IMR-90 (cell line): Measurements from ENCODE around the gene CPO. TPM values are rescaled to one million over a fixed set of nuclear protein-coding genes. Genes with fewer than 3 reads are reported as not detected.

Experiments used
- ATAC-seq: fragments of 200-7000 bp; cut with Tn5 transposase; 2 replicates; pipeline ENCODE4 v1.9.1; 2020; ENCODE audit warnings: low read depth, mild to moderate bottlenecking, moderate library complexity
- BruUV-seq: library from RNA; stranded (reverse); fragments of 400-500 nt; replicated peaks from 2 replicates; lab custom pipeline; 2021; lab: Mats Ljungman, UMichigan
- CTCF ChIA-PET: fragments of 300-600 bp; formaldehyde crosslinking; extraction: SDS; loops from one replicate; lab custom pipeline; 2021; ENCODE audit warnings: antibody characterized with exemption; lab: Yijun Ruan, JAX
- POLR2A ChIA-PET: fragments of 300-600 bp; sonication (Branson Sonifier 250); formaldehyde crosslinking; loops from one replicate; lab custom pipeline; 2022; ENCODE audit warnings: antibody characterized with exemption; ENCODE audit not compliant: unreplicated experiment; lab: Charles Lee
- DNase-seq: peaks from one replicate; pipeline ENCODE4 v3.0.0; 2013
- H2AFZ ChIP-seq: replicated peaks from 2 replicates; pipeline ENCODE3; 2013; ENCODE audit warnings: low read length, mild to moderate bottlenecking; ENCODE audit not compliant: poor library complexity
- H2AK5ac ChIP-seq: 2 replicates; pipeline ENCODE4 v1.6.1; 2013; ENCODE audit warnings: low read depth, low read length, inconsistent platforms
- H2AK9ac ChIP-seq: replicated peaks from 2 replicates; pipeline ENCODE3; 2013; ENCODE audit warnings: mild to moderate bottlenecking, low read depth, low read length, moderate library complexity; ENCODE audit not compliant: poor library complexity
- H2BK120ac ChIP-seq: 2 replicates; pipeline ENCODE4 v1.6.1; 2013; ENCODE audit warnings: low read depth, low read length, inconsistent platforms
- H2BK15ac ChIP-seq: 3 replicates; pipeline ENCODE4 v1.6.1; 2013; ENCODE audit warnings: low read depth, low read length, inconsistent platforms
- H2BK20ac ChIP-seq: 2 replicates; pipeline ENCODE4 v1.6.1; 2013; ENCODE audit warnings: low read depth, mild to moderate bottlenecking, inconsistent platforms, low read length, moderate library complexity
- H2BK5ac ChIP-seq: 2 replicates; pipeline ENCODE4 v1.6.1; 2013; ENCODE audit warnings: mild to moderate bottlenecking, low read depth, low read length, inconsistent platforms; ENCODE audit not compliant: poor library complexity, severe bottlenecking
- H3K14ac ChIP-seq: replicated peaks from 2 replicates; pipeline ENCODE4 v1.6.1; 2013; ENCODE audit warnings: low read depth, low read length, inconsistent platforms
- H3K18ac ChIP-seq: 2 replicates; pipeline ENCODE4 v1.6.1; 2013; ENCODE audit warnings: low read depth, low read length, control low read depth
- H3K23ac ChIP-seq: 2 replicates; pipeline ENCODE4 v1.6.1; 2013; ENCODE audit warnings: low read depth, low read length, inconsistent platforms
- H3K27ac ChIP-seq: 2 replicates; pipeline ENCODE4 v1.5.1; 2013; ENCODE audit warnings: mild to moderate bottlenecking, control low read depth, low read length; ENCODE audit not compliant: insufficient read depth
- H3K27me3 ChIP-seq: 2 replicates; pipeline ENCODE4 v1.6.1; 2013; ENCODE audit warnings: low read length; ENCODE audit not compliant: control insufficient read depth, insufficient read depth
- H3K36me3 ChIP-seq: 2 replicates; pipeline ENCODE4 v1.6.1; 2013; ENCODE audit warnings: low read length, mixed read lengths; ENCODE audit not compliant: control insufficient read depth, insufficient read depth
- H3K4ac ChIP-seq: 2 replicates; pipeline ENCODE4 v1.6.1; 2013; ENCODE audit warnings: low read depth, low read length, inconsistent platforms
- H3K4me1 ChIP-seq: 2 replicates; pipeline ENCODE4 v1.6.1; 2013; ENCODE audit warnings: low read length, mixed read lengths; ENCODE audit not compliant: control insufficient read depth, insufficient read depth
- H3K4me2 ChIP-seq: 2 replicates; pipeline ENCODE4 v1.6.1; 2013; ENCODE audit warnings: low read depth, mild to moderate bottlenecking, control low read depth, low read length, moderate library complexity
- H3K4me3 ChIP-seq: 2 replicates; pipeline ENCODE4 v1.5.1; 2013; ENCODE audit warnings: low read depth, mild to moderate bottlenecking, control low read depth, low read length, moderate library complexity; ENCODE audit not compliant: insufficient read depth
- H3K56ac ChIP-seq: 2 replicates; pipeline ENCODE4 v1.6.1; 2013; ENCODE audit warnings: low read length, inconsistent platforms; ENCODE audit not compliant: insufficient read depth; ENCODE audit errors: extremely low read depth
- H3K79me1 ChIP-seq, 2 experiments: 2 replicates each; pipeline ENCODE4 v1.6.1; 2013; ENCODE audit warnings: low read length in 2 of 2, inconsistent platforms in 1 of 2, low read depth in 1 of 2
- H3K9ac ChIP-seq: 2 replicates; pipeline ENCODE4 v1.6.1; 2013; ENCODE audit warnings: low read depth, low read length, control low read depth
- H3K9me1 ChIP-seq: 2 replicates; pipeline ENCODE4 v1.6.1; 2013; ENCODE audit warnings: low read length, inconsistent platforms; ENCODE audit not compliant: insufficient read depth
- H3K9me3 ChIP-seq: 2 replicates; pipeline ENCODE4 v1.6.1; 2013; ENCODE audit warnings: low read length; ENCODE audit not compliant: control insufficient read depth, insufficient read depth
- H4K20me1 ChIP-seq: 2 replicates; pipeline ENCODE4 v1.6.1; 2013; ENCODE audit warnings: low read length, inconsistent platforms; ENCODE audit not compliant: insufficient read depth
- H4K5ac ChIP-seq: 2 replicates; pipeline ENCODE4 v1.6.1; 2013; ENCODE audit warnings: mild to moderate bottlenecking, low read depth, low read length, control low read depth
- H4K8ac ChIP-seq, 2 experiments: 2 replicates each; pipeline ENCODE4 v1.6.1; 2013; ENCODE audit warnings: low read depth in 2 of 2, low read length in 2 of 2, control low read depth in 1 of 2, inconsistent platforms in 1 of 2
- H4K91ac ChIP-seq: 2 replicates; pipeline ENCODE4 v1.6.1; 2013; ENCODE audit warnings: low read depth, low read length, inconsistent platforms; ENCODE audit not compliant: insufficient read depth
- BHLHE40 ChIP-seq: fragments of 150-350 bp; IDR thresholded peaks from 2 replicates; pipeline ENCODE4 v1.6.1; 2016; ENCODE audit warnings: mild to moderate bottlenecking, low read depth, low read length
- CEBPB ChIP-seq: IDR thresholded peaks from 2 replicates; pipeline ENCODE4 v1.6.1; 2012; ENCODE audit warnings: low read depth, low read length, improper control_type of control experiment
- CHD1 ChIP-seq: IDR thresholded peaks from 2 replicates; pipeline ENCODE4 v1.6.1; 2012; ENCODE audit warnings: low read depth, low read length, improper control_type of control experiment
- FOS ChIP-seq: fragments of 150-350 bp; IDR thresholded peaks from 2 replicates; pipeline ENCODE4 v1.6.1; 2016; ENCODE audit warnings: low read depth, low read length
- MAZ ChIP-seq: IDR thresholded peaks from 2 replicates; pipeline ENCODE4 v1.6.1; 2012; ENCODE audit warnings: low read depth, mild to moderate bottlenecking, low read length, improper control_type of control experiment, moderate library complexity, borderline replicate concordance
- MXI1 ChIP-seq: IDR thresholded peaks from 2 replicates; pipeline ENCODE4 v1.6.1; 2012; ENCODE audit warnings: low read depth, mild to moderate bottlenecking, low read length, moderate library complexity, borderline replicate concordance
- NFE2L2 ChIP-seq: fragments of 150-350 bp; IDR thresholded peaks from 2 replicates; pipeline ENCODE4 v1.6.1; 2016; ENCODE audit warnings: low read depth, mild to moderate bottlenecking, low read length
- POLR2A ChIP-seq: IDR thresholded peaks from 2 replicates; pipeline ENCODE4 v1.6.1; 2012; ENCODE audit warnings: mild to moderate bottlenecking, low read depth, low read length
- RAD21 ChIP-seq: IDR thresholded peaks from 2 replicates; pipeline ENCODE4 v1.6.1; 2012; ENCODE audit warnings: low read length, improper control_type of control experiment
- RCOR1 ChIP-seq: IDR thresholded peaks from 2 replicates; pipeline ENCODE4 v1.6.1; 2012; ENCODE audit warnings: mild to moderate bottlenecking, low read length, improper control_type of control experiment; ENCODE audit not compliant: insufficient replicate concordance
- RFX5 ChIP-seq: IDR thresholded peaks from 2 replicates; pipeline ENCODE4 v1.8.0; 2012; ENCODE audit warnings: low read depth, mild to moderate bottlenecking, low read length, moderate library complexity
- WGBS, 2 experiments: methylation state at CpG; one replicate each; pipeline versions ENCODE4 v1.1.5 to v1.1.7; 2013; ENCODE audit warnings: missing lambda C conversion rate in 2 of 2; ENCODE audit not compliant: insufficient read length in 1 of 2; ENCODE audit errors: extremely low coverage in 2 of 2; 5-methylcytosine and 5-hydroxymethylcytosine counted together
- dilution Hi-C: fragments of 300-500 bp; cut with HindIII; formaldehyde crosslinking; loops from one replicate; pipeline ENCODE4 v1.14.3; 2018; ENCODE audit warnings: low sequenced_read_pairs; ENCODE audit not compliant: unreplicated experiment
- in situ Hi-C: fragments of 300-500 bp; cut with MboI; formaldehyde crosslinking; loops from 3 replicates; pipeline ENCODE4 v1.14.3; 2019; ENCODE audit warnings: low sequenced_read_pairs, inconsistent platforms, mixed read lengths
- intact Hi-C: fragments of 100-400 bp; cut with micrococcal nuclease; formaldehyde crosslinking; loops from 2 replicates; pipeline ENCODE4 v1.10.0; 2022
- polyA plus RNA-seq, 3 experiments: library from polyadenylated mRNA; depleted of rRNA; stranded (reverse); fragments of >200 nt; gene quantifications; 2 replicates each; pipeline ENCODE4 v1.2.3, GENCODE V29; 2012; ENCODE audit warnings: low replicate concordance in 1 of 3
- total RNA-seq: library from RNA; depleted of rRNA; stranded (reverse); fragments of >200 nt; gene quantifications from 2 replicates; pipeline ENCODE4 v1.2.3, GENCODE V29; 2012
- TF ChIP-seq, protein P1 (sequence below): fragments of 150-350 bp; IDR thresholded peaks from 2 replicates; pipeline ENCODE4 v1.6.1; 2017; ENCODE audit warnings: mild to moderate bottlenecking, antibody characterized with exemption, low read length, low read depth
- TF ChIP-seq, protein P2 (sequence below): fragments of 150-350 bp; IDR thresholded peaks from 2 replicates; pipeline ENCODE4 v1.6.1; 2016; ENCODE audit warnings: low read depth, mild to moderate bottlenecking, low read length, moderate library complexity, borderline replicate concordance
- TF ChIP-seq, protein P3 (sequence below): conservative IDR thresholded peaks from 2 replicates; pipeline ENCODE4 v1.5.1; 2012; ENCODE audit warnings: mild to moderate bottlenecking, low read depth, low read length, improper control_type of control experiment

CPO gene
- total and polyA plus RNA-seq, 2 of the 4 experiments (the other 2 are of a cell fraction) = not detected

DNA sequence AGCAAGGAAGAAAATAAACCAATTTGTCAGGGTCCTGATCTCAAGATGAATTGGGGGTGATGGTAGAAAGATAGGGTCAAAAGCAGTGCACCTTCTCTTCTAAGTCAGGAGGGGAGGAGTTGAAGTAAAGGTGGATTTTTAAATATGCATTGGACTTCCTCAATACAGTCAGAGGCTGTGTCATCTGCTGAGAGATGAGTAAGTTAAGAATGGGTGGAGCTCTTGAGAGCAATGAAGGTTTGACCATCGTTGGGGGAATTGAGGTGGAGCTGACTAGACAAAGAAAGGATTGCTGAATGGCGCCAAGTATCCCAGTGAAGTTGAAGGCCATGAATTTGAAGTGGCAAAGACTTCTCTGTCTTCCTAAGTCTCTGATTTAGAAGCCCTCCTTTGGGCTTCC, 18.4 kb upstream of the CPO start:
- no peak overlapping the region for H3K23ac ChIP-seq
- H3K4me1 ChIP-seq = no peaks in the 10 kb centered on the region
- no peaks in the 10 kb centered on the region for H3K9me3 ChIP-seq
- no peak overlapping the region for H4K8ac ChIP-seq
- no peak overlapping the region for H3K27ac ChIP-seq
- H2AK9ac ChIP-seq = no peak overlapping the region
- H2BK120ac ChIP-seq = no peak overlapping the region
- H3K4me2 ChIP-seq = no peak overlapping the region
- intact Hi-C loops (no loop called here), dilution Hi-C loops (no loop called here), in situ Hi-C loops (no loop called here)
- no peaks in the 10 kb centered on the region for H4K20me1 ChIP-seq
- no peaks in the 10 kb centered on the region for H3K27me3 ChIP-seq
- H3K36me3 ChIP-seq = no peaks in the 10 kb centered on the region
- H2AFZ ChIP-seq = no peak overlapping the region
- WGBS, 2 experiments = 38% methylated on average over 1 of the region's 2 CpGs; no CpG with 5 or more reads in 1 of the 2 experiments
- no peak overlapping the region for H3K4me3 ChIP-seq
- no peak for DNase-seq
- H3K4ac ChIP-seq = no peak overlapping the region
- no TSS peak for BruUV-seq
- H3K18ac ChIP-seq = no peak overlapping the region
- CTCF ChIA-PET = interaction anchor here (0.5 kb wide), 1 partner anchor 10 kb away, joined by 3 read pairs; no protein-coding TSS in a partner anchor
- no peak for ATAC-seq
- H3K56ac ChIP-seq = no peak overlapping the region
- no peaks in the 10 kb centered on the region for H3K79me1 ChIP-seq
- TF ChIP-seq RFX5 (no peak), CHD1 (no peak), MAZ (no peak), CEBPB (no peak), MXI1 (no peak), RCOR1 (no peak), POLR2A (no peak), NFE2L2 (no peak), BHLHE40 (no peak), RAD21 (no peak), FOS (no peak)
- TF ChIP-seq, protein P1, sequence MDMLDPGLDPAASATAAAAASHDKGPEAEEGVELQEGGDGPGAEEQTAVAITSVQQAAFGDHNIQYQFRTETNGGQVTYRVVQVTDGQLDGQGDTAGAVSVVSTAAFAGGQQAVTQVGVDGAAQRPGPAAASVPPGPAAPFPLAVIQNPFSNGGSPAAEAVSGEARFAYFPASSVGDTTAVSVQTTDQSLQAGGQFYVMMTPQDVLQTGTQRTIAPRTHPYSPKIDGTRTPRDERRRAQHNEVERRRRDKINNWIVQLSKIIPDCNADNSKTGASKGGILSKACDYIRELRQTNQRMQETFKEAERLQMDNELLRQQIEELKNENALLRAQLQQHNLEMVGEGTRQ = no peak
- TF ChIP-seq, protein P2, sequence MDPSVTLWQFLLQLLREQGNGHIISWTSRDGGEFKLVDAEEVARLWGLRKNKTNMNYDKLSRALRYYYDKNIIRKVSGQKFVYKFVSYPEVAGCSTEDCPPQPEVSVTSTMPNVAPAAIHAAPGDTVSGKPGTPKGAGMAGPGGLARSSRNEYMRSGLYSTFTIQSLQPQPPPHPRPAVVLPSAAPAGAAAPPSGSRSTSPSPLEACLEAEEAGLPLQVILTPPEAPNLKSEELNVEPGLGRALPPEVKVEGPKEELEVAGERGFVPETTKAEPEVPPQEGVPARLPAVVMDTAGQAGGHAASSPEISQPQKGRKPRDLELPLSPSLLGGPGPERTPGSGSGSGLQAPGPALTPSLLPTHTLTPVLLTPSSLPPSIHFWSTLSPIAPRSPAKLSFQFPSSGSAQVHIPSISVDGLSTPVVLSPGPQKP = no peak
- TF ChIP-seq, protein P3, sequence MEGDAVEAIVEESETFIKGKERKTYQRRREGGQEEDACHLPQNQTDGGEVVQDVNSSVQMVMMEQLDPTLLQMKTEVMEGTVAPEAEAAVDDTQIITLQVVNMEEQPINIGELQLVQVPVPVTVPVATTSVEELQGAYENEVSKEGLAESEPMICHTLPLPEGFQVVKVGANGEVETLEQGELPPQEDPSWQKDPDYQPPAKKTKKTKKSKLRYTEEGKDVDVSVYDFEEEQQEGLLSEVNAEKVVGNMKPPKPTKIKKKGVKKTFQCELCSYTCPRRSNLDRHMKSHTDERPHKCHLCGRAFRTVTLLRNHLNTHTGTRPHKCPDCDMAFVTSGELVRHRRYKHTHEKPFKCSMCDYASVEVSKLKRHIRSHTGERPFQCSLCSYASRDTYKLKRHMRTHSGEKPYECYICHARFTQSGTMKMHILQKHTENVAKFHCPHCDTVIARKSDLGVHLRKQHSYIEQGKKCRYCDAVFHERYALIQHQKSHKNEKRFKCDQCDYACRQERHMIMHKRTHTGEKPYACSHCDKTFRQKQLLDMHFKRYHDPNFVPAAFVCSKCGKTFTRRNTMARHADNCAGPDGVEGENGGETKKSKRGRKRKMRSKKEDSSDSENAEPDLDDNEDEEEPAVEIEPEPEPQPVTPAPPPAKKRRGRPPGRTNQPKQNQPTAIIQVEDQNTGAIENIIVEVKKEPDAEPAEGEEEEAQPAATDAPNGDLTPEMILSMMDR = no peak
- no peak overlapping the region for H2AK5ac ChIP-seq
- POLR2A ChIA-PET = no interaction called here
- H2BK20ac ChIP-seq = no peak overlapping the region
- H4K91ac ChIP-seq = no peak overlapping the region
- H3K9ac ChIP-seq = no peak overlapping the region
- H4K5ac ChIP-seq = no peak overlapping the region
- no peak overlapping the region for H2BK5ac ChIP-seq
- H2BK15ac ChIP-seq = no peak overlapping the region
- no peak overlapping the region for H3K14ac ChIP-seq
- no peaks in the 10 kb centered on the region for H3K9me1 ChIP-seq
